ENCODE data around the gene XK.

GRCh38 chrX:37752281-37752680 is 66.7 kb downstream of the XK start:
- TF ChIP-seq CTCF (IDR thresholded peaks at IDR 0.05) (no peak), POLR2A (IDR thresholded peaks at IDR 0.05) (no peak)
